ENCODE measurements around the gene BORCS6.
A peak's percentile ranks its signal among the peaks of the same experiment; 100 is the strongest.

The BORCS6 gene

DNA sequence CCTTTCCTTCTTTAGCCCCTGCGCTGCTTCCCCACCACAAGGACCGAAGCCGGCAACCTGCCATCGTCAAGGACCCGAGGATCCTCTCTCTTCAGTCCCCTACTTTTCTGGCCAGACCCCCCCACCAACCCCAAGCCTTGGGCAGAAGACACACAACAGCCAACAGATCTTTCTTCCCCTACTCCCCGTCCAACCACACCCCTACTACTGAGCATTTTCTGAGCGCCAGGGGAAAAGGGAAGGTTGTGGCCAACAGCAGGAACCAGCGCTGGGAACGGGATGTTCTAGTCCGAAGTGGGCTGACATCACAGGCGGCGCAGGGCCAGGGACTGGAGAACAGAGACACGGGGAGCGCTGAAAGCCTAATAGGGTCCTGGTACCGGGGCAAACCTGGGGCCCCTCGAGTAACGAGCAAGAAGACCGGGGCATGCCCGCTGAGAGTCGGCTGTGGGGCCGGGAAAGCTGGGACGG lies 38.3 kb downstream of the BORCS6 start:
- H3K27me3 ChIP-seq (ENCODE audit: insufficient read depth, poor library complexity, severe bottlenecking), result no peaks in the 10 kb centered on the region
- TF ChIP-seq GABPA (IDR thresholded peaks at IDR 0.05; ENCODE audit: low read depth) (no peak), POLR2AphosphoS5 (IDR thresholded peaks at IDR 0.05; ENCODE audit: low read depth) (no peak), CTCF (IDR thresholded peaks at IDR 0.05; ENCODE audit: insufficient read depth, low read length) (no peak), SPI1 (IDR thresholded peaks at IDR 0.05; ENCODE audit: borderline replicate concordance, low read depth) (no peak)
- TF ChIP-seq, protein P1, sequence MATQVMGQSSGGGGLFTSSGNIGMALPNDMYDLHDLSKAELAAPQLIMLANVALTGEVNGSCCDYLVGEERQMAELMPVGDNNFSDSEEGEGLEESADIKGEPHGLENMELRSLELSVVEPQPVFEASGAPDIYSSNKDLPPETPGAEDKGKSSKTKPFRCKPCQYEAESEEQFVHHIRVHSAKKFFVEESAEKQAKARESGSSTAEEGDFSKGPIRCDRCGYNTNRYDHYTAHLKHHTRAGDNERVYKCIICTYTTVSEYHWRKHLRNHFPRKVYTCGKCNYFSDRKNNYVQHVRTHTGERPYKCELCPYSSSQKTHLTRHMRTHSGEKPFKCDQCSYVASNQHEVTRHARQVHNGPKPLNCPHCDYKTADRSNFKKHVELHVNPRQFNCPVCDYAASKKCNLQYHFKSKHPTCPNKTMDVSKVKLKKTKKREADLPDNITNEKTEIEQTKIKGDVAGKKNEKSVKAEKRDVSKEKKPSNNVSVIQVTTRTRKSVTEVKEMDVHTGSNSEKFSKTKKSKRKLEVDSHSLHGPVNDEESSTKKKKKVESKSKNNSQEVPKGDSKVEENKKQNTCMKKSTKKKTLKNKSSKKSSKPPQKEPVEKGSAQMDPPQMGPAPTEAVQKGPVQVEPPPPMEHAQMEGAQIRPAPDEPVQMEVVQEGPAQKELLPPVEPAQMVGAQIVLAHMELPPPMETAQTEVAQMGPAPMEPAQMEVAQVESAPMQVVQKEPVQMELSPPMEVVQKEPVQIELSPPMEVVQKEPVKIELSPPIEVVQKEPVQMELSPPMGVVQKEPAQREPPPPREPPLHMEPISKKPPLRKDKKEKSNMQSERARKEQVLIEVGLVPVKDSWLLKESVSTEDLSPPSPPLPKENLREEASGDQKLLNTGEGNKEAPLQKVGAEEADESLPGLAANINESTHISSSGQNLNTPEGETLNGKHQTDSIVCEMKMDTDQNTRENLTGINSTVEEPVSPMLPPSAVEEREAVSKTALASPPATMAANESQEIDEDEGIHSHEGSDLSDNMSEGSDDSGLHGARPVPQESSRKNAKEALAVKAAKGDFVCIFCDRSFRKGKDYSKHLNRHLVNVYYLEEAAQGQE (IDR thresholded peaks at IDR 0.05; ENCODE audit: insufficient replicate concordance, low read depth), result no peak
- peak in 1 of 2 experiments; percentile 45 for DNase-seq (ENCODE audit: low read depth in 1 of 2, low spot score in 1 of 2)
- H3K4me3 ChIP-seq (replicated peaks; ENCODE audit: insufficient read depth, low read length), result peak overlapping the region; percentile 49
- H3K27ac ChIP-seq (replicated peaks), result peak overlapping the region; percentile 56

DNA sequence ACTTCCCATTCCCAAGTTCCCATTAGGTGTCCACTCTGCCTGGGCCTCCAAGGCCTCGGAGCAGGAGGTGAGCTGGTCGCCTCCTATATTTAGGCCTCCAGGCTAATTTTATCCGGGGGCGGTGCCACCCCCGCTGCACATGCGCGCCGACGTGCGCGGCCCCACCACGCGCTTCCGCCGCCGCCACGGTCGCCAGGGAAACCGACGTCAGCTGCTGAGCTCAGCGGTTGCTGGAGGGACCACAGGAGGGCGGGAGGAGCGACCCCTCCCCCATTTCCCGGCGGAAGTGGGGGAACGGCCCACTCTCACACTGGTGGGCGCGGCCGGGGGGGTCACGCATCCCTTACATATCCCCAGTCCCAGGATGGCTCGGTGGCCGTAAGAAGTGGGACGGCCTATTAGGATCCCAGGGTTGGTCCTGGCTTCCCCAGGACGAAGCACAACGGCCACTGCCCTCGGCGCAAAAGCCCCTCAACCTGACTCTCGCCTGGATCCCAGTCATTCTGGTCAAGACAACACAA lies 38.8 kb downstream of the BORCS6 start:
- H3K4me3 ChIP-seq (replicated peaks; ENCODE audit: insufficient read depth, low read length), result peak overlapping the region; percentile 49
- peak overlapping the region; percentile 56 for H3K27ac ChIP-seq (replicated peaks)
- TF ChIP-seq CTCF (IDR thresholded peaks at IDR 0.05; ENCODE audit: insufficient read depth, low read length), result no peak
- no peak for TF ChIP-seq GABPA (IDR thresholded peaks at IDR 0.05; ENCODE audit: low read depth)
- TF ChIP-seq POLR2AphosphoS5 (IDR thresholded peaks at IDR 0.05; ENCODE audit: low read depth), result no peak
- TF ChIP-seq, protein P1 (IDR thresholded peaks at IDR 0.05; ENCODE audit: insufficient replicate concordance, low read depth), result no peak
- TF ChIP-seq SPI1 (IDR thresholded peaks at IDR 0.05; ENCODE audit: borderline replicate concordance, low read depth), result no peak
- no peaks in the 10 kb centered on the region for H3K27me3 ChIP-seq (ENCODE audit: insufficient read depth, poor library complexity, severe bottlenecking)
- peak in 1 of 2 experiments; percentile 51 for DNase-seq (ENCODE audit: low read depth in 1 of 2, low spot score in 1 of 2)

DNA sequence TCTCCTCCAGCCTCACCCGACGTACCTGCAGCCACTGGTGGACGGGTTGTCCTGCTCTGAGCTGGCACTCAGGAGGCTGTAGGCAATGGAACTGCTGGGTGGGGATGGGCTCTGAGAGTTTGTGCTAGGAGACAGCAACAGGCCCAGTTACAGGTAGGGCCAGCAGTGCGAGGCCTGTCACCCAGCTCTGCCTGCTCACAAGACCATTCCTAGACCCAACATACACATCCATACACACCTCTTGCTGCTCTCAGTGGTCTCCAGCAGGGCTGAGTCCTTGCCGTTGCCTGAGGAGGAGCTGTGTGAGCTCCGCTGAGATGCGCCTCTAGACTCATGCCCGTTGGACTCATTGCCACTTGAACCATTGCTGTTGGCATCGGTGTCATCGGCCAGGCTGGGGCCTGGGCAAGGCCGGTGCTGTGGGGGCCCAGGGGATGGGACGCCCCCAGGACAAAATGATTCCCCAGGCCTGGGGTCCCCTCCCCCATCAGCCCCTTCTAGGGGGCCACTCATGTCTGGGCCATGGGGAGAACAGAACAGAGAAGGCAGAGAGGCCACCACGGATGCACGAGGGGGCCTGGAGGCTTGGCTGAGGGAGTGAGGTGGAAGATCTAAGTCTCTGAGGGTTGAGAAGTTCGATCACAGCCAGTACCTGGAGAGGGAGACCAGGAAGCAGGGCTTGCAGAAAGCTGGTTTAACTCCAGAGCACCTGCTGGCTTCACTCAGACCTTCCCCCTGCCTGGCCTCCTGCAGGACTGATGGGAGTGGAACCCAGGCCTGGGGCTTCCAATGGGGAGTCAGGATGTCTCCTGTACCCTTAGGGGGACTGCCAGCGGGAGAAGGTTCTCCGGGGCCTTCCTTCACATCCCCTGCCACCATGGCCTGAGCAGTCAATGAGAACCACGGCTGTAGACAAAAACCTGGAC lies 39.5 kb downstream of the BORCS6 start:
- TF ChIP-seq GABPA (IDR thresholded peaks at IDR 0.05; ENCODE audit: low read depth) (no peak), CTCF (IDR thresholded peaks at IDR 0.05; ENCODE audit: insufficient read depth, low read length) (no peak), SPI1 (IDR thresholded peaks at IDR 0.05; ENCODE audit: borderline replicate concordance, low read depth) (no peak), POLR2AphosphoS5 (IDR thresholded peaks at IDR 0.05; ENCODE audit: low read depth) (no peak)
- TF ChIP-seq, protein P1 (IDR thresholded peaks at IDR 0.05; ENCODE audit: insufficient replicate concordance, low read depth), result no peak
- DNase-seq (ENCODE audit: low read depth in 1 of 2, low spot score in 1 of 2), result no peak
- Histone ChIP-seq H3K4me3 (replicated peaks; ENCODE audit: insufficient read depth, low read length) (peak overlapping the region; percentile 49), H3K27ac (replicated peaks) (no peak overlapping the region), H3K27me3 (ENCODE audit: insufficient read depth, poor library complexity, severe bottlenecking) (no peaks in the 10 kb centered on the region)

Measured in HL-60 (cell line).